Ascending aorta (tissue), 2 donors: ENCODE data around the gene HDAC7. TPM values are rescaled to one million over a fixed set of nuclear protein-coding genes. Genes with fewer than 3 reads are reported as not detected.

Experiments
- DNase-seq, 2 donors: peaks; one replicate each; pipeline ENCODE4 v3.0.0-alpha.2; 2019; ENCODE audit warnings: low spot score in 2 of 2
- H3K27ac ChIP-seq, 2 donors: fragments of 200-600 bp; sonication (generic); one replicate each; pipeline ENCODE4 v1.5.1; 2016 to 2017; ENCODE audit warnings: mild to moderate bottlenecking in 1 of 2
- H3K27me3 ChIP-seq: fragments of 200-600 bp; sonication (generic); one replicate; pipeline ENCODE4 v1.5.1; 2017
- H3K36me3 ChIP-seq, 2 donors: fragments of 200-600 bp; sonication (generic); one replicate each; pipeline ENCODE4 v1.5.1; 2016
- H3K4me1 ChIP-seq, 2 donors: fragments of 200-600 bp; sonication (generic); one replicate each; pipeline ENCODE4 v1.5.1; 2016 to 2017; ENCODE audit warnings: mild to moderate bottlenecking in 1 of 2
- H3K4me3 ChIP-seq, 2 donors: fragments of 200-600 bp; sonication (generic); one replicate each; pipeline ENCODE4 v1.5.1; 2016 to 2017; ENCODE audit warnings: mild to moderate bottlenecking in 1 of 2
- H3K9me3 ChIP-seq, 2 donors: fragments of 200-600 bp; sonication (generic); one replicate each; pipeline ENCODE4 v1.5.1; 2016
- intact Hi-C: fragments of 100-400 bp; cut with DNase I; formaldehyde crosslinking; loops from one replicate; pipeline ENCODE4 v1.15.1; 2023
- total RNA-seq: library from RNA; depleted of rRNA; stranded (reverse); fragments of >200 nt; gene quantifications from one replicate; pipeline ENCODE4 v1.1.0, GENCODE V29; 2016
- TF ChIP-seq, protein P1 (sequence below), 3 experiments: fragments of 200-600 bp in 2 of 3; fragments of 450-650 bp in 1 of 3; sonication (generic) in 2 of 3; IDR thresholded peaks; one replicate each; pipeline ENCODE4 v1.5.1; 2016 to 2019; ENCODE audit warnings: antibody characterized with exemption in 3 of 3, mild to moderate bottlenecking in 1 of 3, moderate library complexity in 1 of 3

The HDAC7 gene
- total RNA-seq, 1 donor from 2014 or later: 202 TPM

DNA sequence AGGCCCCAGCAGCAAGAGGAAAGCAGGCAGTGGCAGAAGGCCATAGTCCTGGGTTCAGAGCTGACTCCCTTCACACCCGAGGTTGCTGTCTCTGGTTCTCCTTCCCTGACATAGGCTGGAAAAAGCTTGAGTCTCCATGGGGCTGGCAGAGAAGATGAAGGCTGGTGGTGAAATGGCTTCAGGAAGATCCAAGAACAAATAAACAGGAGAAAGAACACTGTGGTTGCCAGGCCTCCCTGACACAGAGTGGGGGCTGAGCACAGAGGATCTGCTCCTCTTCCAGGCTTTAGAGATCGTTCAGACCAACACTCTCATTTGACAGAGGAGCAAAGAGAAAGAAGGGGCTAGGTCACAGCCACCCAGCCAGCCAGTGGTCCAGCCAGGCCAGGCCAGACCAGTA lies 14.3 kb downstream of the HDAC7 start:
- no peak for DNase-seq
- intact Hi-C loops: no loop called here
- Histone ChIP-seq H3K4me1 (peaks cover 66 to 98% of the 10 kb centered on the region in 2 donors), H3K27me3 (no peaks in the 10 kb centered on the region), H3K27ac (peak overlapping the region; percentile 79 to 85), H3K4me3 (no peak overlapping the region), H3K9me3 (no peaks in the 10 kb centered on the region), H3K36me3 (peaks cover 0 to 18% of the 10 kb centered on the region in 2 donors)
- TF ChIP-seq, protein P1, sequence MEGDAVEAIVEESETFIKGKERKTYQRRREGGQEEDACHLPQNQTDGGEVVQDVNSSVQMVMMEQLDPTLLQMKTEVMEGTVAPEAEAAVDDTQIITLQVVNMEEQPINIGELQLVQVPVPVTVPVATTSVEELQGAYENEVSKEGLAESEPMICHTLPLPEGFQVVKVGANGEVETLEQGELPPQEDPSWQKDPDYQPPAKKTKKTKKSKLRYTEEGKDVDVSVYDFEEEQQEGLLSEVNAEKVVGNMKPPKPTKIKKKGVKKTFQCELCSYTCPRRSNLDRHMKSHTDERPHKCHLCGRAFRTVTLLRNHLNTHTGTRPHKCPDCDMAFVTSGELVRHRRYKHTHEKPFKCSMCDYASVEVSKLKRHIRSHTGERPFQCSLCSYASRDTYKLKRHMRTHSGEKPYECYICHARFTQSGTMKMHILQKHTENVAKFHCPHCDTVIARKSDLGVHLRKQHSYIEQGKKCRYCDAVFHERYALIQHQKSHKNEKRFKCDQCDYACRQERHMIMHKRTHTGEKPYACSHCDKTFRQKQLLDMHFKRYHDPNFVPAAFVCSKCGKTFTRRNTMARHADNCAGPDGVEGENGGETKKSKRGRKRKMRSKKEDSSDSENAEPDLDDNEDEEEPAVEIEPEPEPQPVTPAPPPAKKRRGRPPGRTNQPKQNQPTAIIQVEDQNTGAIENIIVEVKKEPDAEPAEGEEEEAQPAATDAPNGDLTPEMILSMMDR (IDR thresholded peaks at IDR 0.05): no peak

DNA sequence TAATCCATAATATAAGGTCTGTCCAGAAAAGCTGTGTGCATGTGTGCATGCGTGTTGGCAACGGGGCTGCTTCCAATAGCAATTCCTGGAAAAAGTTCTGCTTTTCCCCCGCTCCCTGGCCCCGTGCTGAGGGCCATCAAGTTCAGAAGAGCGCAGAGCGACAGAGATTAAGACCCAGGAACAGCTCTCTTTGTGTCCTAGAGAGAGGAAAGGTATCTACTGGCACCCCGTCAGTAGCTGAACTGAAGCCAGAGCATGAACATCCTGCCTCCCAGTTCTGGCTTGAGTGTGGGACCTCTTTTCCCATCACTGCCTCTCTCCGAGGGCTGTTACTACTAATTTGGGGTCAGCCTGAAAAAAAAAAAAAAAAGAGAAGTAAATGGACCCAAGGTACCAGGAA lies 15.5 kb downstream of the HDAC7 start:
- Histone ChIP-seq H3K27ac (peak overlapping the region; percentile 79 to 85), H3K9me3 (no peaks in the 10 kb centered on the region), H3K27me3 (no peaks in the 10 kb centered on the region), H3K36me3 (peaks cover 0 to 18% of the 10 kb centered on the region in 2 donors), H3K4me3 (no peak overlapping the region), H3K4me1 (peaks cover 66 to 98% of the 10 kb centered on the region in 2 donors)
- intact Hi-C loops: no loop called here
- no peak for DNase-seq
- TF ChIP-seq, protein P1 (IDR thresholded peaks at IDR 0.05): no peak

DNA sequence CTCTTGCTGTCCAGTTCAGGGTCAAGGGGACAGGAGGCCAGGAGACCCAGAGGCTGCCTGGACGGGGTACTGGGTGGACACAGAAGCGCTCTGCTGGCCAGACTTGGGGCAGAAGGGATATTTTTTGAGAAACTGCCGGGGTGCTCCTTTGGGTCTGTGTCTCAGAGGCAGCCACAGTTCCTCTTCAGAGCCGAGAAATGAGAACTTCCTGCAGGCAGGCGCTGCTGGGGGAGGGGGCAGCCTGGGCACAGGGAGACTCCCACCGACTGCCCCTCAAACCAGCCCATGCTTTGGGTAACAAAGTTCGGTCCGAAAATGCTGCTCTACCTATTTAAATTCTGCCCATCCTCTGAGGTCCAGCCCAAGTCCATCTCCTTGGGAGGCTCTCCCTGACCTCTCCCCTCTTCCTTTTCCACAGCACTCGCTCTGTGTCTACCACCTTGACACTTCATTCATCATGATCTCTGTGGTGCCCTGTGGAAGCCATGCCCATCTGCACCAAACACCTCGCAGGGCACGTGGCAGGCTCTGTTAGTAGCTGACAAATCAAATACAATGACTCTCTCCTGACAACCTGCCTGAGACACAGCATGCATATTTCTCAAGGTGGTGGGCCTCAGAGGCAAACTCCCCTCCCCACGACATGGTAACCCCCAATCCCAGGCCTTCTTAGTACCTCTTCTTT lies 16.4 kb downstream of the HDAC7 start:
- TF ChIP-seq, protein P1 (IDR thresholded peaks at IDR 0.05): no peak
- no peaks in the 10 kb centered on the region for H3K27me3 ChIP-seq
- DNase-seq: no peak
- no peak overlapping the region for H3K4me3 ChIP-seq
- H3K36me3 ChIP-seq: peaks cover 8 to 23% of the 10 kb centered on the region in 2 donors
- H3K4me1 ChIP-seq: peaks cover 59 to 92% of the 10 kb centered on the region in 2 donors
- no peaks in the 10 kb centered on the region for H3K9me3 ChIP-seq
- H3K27ac ChIP-seq: peak overlapping the region; percentile 79 to 85
- intact Hi-C loops: no loop called here

DNA sequence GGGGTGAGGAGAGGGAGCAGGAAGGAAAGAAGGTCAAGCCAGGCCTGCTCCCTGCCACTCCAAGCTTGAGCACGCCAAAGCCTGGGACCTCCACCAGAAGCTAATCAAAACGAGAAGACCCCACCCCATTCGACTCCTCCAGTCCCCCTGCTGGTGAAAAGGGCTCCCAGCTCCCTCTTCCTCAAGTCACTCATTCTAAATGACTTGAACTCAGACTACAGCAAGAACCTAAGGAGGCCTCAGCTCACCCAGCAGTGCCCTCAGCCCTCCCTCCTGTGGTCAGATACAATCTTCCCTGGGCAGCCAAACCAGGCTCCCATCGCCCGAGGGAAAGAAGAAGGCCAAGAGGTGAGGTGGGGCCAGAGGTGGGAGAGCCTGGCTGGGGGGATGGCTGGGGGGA lies 17.4 kb downstream of the HDAC7 start:
- H3K4me3 ChIP-seq: peak overlapping the region in 1 of 2 donors; percentile 33
- TF ChIP-seq, protein P1 (IDR thresholded peaks at IDR 0.05): no peak
- DNase-seq: no peak
- H3K27ac ChIP-seq: peak overlapping the region; percentile 79 to 85
- no peaks in the 10 kb centered on the region for H3K27me3 ChIP-seq
- intact Hi-C loops: no loop called here
- H3K36me3 ChIP-seq: peaks cover 19 to 33% of the 10 kb centered on the region in 2 donors
- H3K4me1 ChIP-seq: peaks cover 49 to 85% of the 10 kb centered on the region in 2 donors
- no peaks in the 10 kb centered on the region for H3K9me3 ChIP-seq

DNA sequence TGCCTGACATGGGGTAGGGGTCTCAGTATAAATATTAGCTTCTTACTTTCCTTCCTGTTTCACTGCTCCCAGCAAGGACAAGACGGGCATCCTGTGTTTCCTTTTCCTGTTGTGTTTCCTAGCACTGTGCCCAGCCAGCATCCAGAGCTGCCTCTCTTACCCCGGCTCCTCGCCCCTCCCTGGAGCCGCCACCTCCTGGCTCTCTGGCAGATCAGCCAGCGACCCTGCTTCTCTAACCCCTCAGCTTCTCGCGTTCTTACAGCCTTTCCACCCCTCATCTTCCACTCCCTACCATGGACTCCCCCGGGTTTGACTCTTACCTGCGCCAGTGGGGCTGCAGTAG lies 17.8 kb downstream of the HDAC7 start:
- Histone ChIP-seq H3K27ac (peak overlapping the region; percentile 79 to 85), H3K36me3 (peaks cover 23 to 37% of the 10 kb centered on the region in 2 donors), H3K4me3 (peak overlapping the region in 1 of 2 donors; percentile 33), H3K4me1 (peaks cover 48 to 82% of the 10 kb centered on the region in 2 donors), H3K27me3 (no peaks in the 10 kb centered on the region), H3K9me3 (no peaks in the 10 kb centered on the region)
- TF ChIP-seq, protein P1 (IDR thresholded peaks at IDR 0.05): no peak
- DNase-seq: no peak
- intact Hi-C loops: loop anchor here (2.0 kb wide), 1 partner anchor 35 kb away; no protein-coding TSS in a partner anchor
